T-helper 2 cell treated with Interferon-gamma antibody and Interleukin-4, amounts not matched to agents 100 ng/mL and 5 ng/mL, for 36 hours (primary cell): ENCODE data around the gene ONECUT3. TPM values are rescaled to one million over a fixed set of nuclear protein-coding genes. Genes with fewer than 3 reads are reported as not detected.

Experiments used
- intact Hi-C: fragments of 100-400 bp; cut with micrococcal nuclease; formaldehyde crosslinking; loops from one replicate; pipeline ENCODE4 v1.15.1; 2023
- total RNA-seq: library from RNA; stranded (reverse); gene quantifications from 2 replicates; pipeline ENCODE4 v1.2.3, GENCODE V29; 2022

The ONECUT3 gene
- total RNA-seq, 1 donor from 2014 or later = not detected

- intact Hi-C loops = no loop called here
Observed at GRCh38 chr19:1739960-1740629, 13.2 kb upstream of the ONECUT3 start.

- intact Hi-C loops = no loop called here
Observed at GRCh38 chr19:1742989-1743696, 10.2 kb upstream of the ONECUT3 start.

- intact Hi-C loops = no loop called here
Observed at GRCh38 chr19:1744133-1744665, 9.1 kb upstream of the ONECUT3 start.

- intact Hi-C loops = no loop called here
Observed at GRCh38 chr19:1744822-1745563, 8.3 kb upstream of the ONECUT3 start.

- intact Hi-C loops = no loop called here
Observed at GRCh38 chr19:1745589-1746031, 7.7 kb upstream of the ONECUT3 start.

GRCh38 chr19:1746401-1747284, 6.7 kb upstream of the ONECUT3 start:
- intact Hi-C loops = no loop called here

GRCh38 chr19:1747285-1748114, 5.8 kb upstream of the ONECUT3 start:
- intact Hi-C loops = no loop called here

- intact Hi-C loops = no loop called here
Observed at GRCh38 chr19:1748115-1748872, 5.0 kb upstream of the ONECUT3 start.

GRCh38 chr19:1748873-1749341, 4.4 kb upstream of the ONECUT3 start:
- intact Hi-C loops = no loop called here

- intact Hi-C loops = loop anchor here (10.0 kb wide), 1 partner anchor 285 kb away; no protein-coding TSS in a partner anchor
Observed at GRCh38 chr19:1749373-1750342, 3.6 kb upstream of the ONECUT3 start.

- intact Hi-C loops = loop anchor here (10.0 kb wide), 1 partner anchor 286 kb away; no protein-coding TSS in a partner anchor
Observed at GRCh38 chr19:1750343-1751021, 2.8 kb upstream of the ONECUT3 start.

- intact Hi-C loops = loop anchor here (10.0 kb wide), 1 partner anchor 287 kb away; no protein-coding TSS in a partner anchor
Observed at GRCh38 chr19:1751367-1752008, 1.8 kb upstream of the ONECUT3 start.

- intact Hi-C loops = loop anchor here (10.0 kb wide), 1 partner anchor 287 kb away; no protein-coding TSS in a partner anchor
Observed at GRCh38 chr19:1752009-1752756, 1.1 kb upstream of the ONECUT3 start.

- intact Hi-C loops = loop anchor here (10.0 kb wide), 1 partner anchor 289 kb away; no protein-coding TSS in a partner anchor
Observed at GRCh38 chr19:1754018-1754635, 821 bp downstream of the ONECUT3 start.
